ENCODE measurements around the gene CORO7.
A peak's percentile ranks its signal among the peaks of the same experiment; 100 is the strongest.

CORO7 gene

DNA sequence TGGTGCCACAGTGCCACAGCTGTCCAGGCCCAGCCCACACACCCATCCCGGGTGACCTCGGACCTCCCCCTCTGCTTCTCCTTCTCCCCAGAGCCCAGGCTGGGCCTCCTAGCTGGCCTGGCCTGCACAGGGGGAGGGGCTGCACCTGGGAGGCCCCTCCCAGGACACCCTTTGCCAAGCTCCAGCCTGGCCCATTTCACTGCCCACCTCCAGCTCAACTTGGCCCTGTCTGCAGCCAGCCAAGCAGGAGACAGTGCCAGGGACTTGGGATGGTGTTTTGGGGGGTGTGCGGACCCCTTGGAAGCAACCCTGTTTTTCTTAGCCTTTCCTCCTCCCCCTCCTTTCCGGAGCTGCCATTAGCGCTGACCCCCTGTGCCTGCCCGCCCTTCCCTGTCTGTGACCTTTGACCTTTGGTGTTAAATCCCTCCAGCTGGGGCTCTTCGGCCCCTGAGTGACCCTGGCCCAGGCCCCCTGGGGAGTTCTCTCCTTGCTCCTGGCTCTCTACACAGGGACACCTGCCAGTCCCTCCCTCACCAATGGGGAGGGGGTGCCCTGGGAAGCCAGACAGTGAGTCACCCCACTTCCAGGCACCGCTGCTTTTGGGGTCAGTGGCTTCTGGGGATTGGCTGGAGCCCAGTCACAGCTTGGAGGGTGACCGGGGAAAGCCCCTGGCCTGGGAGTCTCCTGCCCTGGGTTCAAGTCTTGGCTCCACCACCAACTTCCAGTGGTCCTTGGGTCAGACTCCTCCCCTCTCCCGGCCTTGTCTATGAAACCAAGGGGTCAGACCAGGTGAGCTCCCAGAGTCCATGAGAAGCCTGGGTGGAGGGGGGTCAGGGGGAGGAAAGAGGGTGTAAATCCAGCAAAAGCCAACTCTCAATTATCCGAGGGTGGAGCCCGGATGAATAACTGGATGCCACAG is 98.6 kb downstream of the CORO7 start:
- DNase-seq: no peak

DNA sequence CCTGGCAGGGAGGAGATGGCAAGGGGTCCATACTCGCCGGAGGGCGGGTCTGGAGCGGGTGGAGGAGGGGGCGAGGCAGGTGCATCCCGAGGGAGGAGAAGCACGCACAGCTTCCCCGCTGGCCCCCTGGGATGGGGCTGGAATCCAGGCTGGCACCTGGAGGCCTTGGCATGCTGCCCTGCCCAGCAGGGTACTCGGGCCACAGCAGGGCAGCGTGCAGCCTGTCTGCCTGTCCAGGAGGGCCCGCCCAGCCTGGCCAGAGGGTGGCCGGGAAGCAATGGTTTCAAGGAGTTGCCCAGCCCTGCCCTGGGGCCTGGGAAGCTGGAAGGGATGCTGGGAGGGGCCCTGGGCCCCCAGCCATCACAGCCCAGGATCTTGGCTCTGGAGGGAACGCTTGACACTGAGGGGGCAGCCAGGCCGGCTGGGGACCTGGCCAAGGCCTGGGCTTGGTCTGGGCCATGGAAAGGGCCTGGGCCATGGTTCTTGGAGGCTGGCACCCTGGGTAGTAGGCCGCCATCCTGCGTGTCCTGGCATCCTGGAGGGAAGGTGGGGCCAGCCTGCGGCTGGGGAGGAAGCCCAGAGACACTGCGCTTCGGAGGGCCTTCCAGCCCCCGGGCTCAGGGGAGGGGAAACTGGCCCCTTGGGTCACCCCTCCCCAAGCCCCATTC is 99.4 kb downstream of the CORO7 start:
- DNase-seq: no peak

DNA sequence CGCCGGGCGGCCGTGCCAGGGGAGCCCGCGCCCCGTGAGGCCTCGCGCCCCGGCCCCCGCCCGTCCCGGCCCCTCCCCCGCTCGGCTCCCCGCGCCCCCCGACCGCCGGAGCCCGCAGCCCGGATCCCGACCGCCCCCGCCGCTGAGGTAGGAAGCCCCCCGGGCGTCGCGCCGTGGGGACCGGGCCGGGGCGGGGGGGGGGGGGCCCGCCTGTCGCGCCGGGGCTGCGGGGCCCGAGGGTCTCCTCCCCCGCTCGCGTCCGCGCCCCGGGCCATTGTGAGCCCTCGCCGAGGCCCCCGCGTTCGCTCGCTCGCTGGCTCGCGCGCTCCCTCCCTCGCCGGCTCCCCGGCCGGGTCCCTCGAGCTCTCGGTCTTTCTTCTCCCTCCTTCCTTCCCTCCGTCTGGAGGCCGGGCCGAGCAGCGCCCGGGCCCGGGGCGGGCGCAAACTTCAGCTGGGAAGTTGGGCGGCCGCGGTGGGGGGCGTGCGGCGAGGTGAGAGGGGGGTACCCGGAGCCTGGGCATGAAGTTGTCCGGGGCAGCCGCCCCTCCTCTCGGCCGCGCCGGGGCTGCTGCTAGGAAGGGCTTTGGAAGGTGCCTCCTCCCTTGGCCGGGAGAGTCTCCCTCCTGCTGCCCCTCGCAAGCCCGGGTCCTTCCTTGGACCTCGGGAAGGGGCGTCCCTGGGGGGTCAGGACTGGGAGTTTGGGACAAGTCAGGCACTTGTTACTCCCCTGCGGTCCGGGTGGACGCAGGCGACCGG is 100.1 kb downstream of the CORO7 start:
- DNase-seq: no peak

DNA sequence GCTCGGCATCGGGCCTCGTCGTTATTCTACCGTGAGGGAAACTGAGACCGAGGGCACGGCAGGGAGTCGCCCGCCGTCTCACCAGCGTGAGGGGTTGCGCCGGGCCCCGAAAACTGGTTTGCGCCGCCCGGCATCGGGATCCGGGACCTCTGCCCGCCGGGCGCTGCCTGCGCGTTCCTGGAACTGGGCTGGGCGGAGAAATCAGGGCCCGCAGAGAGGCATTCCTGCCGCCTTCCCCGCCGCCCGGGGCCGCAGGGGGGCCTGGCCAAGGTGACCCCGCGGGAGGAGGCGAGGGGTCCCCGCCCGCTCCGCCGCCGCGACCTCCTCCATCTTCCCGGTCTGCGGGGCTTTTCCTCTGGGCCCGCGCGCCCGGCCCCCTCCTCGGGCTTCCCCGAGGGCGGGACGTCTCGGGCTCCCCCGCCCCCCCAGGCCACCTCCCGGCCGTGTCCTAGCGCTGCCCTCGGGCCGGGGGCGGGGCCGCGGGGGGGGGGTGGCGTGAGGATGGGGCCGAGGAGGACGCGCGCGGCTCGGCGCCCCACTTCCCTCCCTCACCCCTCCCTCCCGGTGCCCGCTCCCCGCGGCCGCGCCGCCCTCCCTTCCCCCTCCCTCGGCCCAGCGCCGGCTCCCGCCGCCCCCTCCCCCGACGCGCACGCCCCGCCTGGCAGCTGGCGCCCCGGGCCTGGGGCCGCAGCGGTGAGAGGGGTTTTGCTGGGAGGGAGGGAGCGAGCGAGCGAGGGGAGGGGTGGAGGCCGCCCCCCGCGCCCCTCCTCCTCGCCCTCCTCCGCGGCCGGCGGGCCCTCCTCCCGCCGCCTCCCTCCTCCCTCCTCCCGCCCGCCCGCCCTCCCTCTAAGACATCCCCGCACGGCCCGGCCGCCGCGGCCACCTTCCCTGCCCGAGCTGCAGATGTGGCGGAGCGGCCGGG is 100.9 kb downstream of the CORO7 start, which contains the start of gene GLIS2:
GLIS2 (plus strand) TSS at position 882 of the 922 bp plus-strand sequence. CDS start 16,214 bp downstream, outside the sequence.
- DNase-seq: peak; percentile 27 to 55

DNA sequence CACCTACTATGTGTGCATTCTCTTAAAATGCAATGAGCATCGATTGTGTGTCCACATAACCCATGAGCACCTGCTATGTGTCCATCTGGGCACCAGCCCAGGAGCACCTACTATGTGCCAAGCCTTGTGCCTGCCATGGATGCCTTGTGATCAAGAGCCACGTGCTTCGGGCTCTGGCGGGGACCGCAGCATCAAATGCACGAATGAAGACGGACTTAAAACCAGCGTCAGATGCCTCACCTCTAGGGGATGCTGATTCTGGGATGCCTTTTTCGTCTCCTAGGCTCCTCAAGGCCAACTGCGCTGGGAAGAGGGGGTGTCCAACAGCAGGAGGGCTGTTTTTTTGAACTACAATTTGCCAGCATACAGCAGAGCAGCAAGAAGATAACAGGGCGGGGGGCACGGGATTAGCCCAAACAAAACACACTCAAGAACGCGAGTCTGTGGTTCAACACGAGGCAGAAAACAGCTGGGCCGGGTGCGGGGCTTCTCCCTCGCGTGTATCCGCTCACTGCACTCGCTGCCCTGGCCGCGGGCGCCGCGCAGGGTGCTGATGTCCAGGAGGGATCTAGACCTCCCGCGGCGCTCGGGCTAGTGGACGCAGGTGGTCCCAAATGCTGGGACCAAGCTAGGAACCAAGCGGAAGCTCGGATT is 101.7 kb downstream of the CORO7 start:
- peak in 1 of 2 donors; percentile 26 for DNase-seq

DNA sequence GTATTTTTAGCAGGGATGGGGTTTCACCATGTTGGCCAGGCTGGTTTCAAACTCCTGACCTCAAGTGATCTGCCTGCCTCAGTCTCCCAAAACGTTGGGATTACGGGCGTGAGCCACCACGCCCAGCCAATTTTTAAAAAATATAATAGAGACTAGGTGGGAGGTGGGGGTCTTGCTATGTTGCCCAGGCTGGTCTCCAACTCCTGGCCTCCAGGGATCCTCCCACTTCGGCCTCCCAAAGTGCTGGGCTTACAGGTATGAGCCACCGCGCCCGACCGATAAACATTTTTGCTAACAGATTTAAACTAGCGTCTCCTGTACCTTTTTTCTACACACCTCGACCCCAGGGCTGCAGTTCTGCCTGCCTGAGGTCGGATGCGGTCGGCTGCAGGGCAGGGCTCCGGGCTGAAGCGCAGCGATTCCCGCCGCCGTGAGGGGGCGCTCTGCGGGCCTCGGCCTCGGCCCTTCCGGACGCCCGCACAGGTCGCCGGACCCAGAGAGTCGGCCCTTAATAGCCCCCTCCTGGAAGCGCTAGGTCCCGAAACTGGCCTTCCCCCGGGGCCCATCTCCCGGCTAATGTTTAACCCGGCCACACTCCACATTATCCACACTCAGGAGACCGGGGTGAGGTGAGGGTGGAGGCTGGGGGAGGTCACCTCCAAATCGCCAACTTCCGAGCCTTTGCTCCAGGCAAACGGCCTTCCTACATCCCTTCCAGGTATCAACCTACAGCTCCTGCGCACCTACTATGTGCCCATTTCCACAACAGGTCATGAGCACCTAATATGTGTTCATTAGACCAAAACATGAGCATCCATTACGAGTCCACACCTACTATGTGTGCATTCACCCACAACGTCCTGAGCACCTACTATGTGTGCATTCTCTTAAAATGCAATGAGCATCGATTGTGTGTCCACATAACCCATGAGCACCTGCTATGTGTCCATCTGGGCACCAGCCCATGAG is 102.5 kb downstream of the CORO7 start:
- DNase-seq: no peak

DNA sequence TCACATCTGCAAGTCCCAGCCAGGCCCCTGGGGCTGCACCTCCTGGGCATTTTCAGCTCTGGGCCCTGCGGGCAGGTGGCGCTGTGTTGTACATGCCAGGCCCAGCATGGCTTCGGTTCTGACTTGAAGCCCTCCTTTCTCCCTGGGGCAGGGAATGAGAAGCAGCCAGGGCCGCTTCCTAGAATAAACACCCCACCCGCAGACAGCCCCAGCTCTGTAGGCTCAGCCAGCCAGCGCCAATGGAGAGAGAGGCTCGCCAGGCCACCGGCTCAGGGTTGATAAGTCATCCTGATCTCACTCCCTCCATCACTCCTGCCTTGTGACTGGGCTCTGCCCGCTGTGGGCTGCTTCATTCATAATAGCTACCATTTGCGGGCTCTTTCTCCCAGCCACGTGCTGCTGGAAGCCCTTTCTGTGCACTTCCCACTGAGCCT is 106.5 kb downstream of the CORO7 start:
- peak; percentile 66 to 67 for DNase-seq

DNA sequence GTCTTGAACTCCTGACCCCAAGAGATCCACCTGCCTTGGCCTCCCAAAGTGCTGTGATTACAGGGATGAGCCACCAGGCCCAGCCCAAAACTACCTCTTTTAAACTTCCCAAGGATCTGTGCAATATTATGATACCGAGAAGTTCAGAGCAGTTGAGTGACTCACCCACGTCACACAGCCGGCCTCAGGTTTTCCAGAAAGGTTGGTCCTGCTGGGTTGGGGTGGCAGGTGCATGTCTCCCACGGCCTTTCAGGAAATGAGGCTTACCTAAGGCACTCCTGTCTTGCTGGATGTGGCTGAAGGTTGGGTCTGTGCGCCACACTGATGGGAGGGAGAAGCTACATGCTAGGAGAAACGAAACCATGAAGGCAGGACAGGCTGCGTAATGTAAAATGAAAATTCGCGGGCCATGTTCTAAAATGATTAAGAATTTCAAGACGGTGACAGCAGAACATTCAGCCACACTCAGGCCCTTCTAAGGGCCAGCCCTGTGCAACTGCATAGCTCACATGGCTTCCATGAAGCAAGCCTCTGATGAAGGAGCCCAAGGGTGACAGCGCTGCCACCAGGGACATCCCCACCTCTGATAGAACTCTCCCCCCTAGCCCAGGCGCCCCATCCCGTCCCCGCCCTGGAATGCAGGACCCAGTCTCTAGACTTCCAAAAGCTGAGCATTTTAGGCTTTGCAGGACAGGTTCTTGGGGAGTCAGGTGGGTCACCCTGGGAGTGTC is 107.1 kb downstream of the CORO7 start:
- DNase-seq: no peak

DNA sequence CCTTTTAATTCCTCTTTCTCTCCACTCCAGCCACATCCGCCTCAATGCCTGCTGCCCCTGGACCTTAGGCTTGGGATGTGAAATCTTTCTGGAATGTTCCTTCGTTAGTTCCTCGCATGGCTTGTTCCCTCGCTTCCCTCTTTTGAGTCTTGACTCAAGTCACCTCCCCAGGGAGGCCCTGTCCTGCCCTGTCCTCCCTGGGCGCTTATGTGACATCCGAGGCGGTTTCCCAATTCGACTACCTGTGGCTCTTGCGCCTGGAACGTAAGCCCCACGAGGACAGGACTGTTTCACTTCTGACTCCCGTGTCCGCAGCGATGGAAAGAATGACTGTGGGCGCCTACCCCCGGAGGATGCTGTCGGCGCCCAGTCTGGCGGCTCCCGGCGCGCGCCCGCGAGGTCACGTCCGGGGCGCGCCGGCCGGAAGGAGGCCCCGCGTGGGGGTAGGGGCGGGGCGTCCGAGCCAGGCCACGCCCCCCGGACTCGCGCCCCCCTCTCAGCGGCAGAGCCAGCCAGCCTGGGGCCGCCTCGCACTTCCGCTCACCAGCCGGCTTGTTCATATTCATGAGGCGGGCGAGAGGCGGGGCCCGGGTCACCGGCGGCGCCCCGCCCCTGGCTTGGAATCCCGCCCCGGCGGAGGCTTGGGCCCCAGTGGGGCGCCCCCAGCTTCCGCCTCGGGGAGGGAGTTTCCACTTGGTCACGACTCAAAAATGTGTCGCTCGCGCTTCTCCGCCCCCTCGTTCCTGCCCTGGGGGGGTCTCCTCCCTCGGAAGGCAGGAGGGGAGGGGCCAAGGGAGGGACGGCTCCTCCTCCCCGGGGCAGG is 109.0 kb downstream of the CORO7 start:
- DNase-seq: peak; percentile 98 to 99

DNA sequence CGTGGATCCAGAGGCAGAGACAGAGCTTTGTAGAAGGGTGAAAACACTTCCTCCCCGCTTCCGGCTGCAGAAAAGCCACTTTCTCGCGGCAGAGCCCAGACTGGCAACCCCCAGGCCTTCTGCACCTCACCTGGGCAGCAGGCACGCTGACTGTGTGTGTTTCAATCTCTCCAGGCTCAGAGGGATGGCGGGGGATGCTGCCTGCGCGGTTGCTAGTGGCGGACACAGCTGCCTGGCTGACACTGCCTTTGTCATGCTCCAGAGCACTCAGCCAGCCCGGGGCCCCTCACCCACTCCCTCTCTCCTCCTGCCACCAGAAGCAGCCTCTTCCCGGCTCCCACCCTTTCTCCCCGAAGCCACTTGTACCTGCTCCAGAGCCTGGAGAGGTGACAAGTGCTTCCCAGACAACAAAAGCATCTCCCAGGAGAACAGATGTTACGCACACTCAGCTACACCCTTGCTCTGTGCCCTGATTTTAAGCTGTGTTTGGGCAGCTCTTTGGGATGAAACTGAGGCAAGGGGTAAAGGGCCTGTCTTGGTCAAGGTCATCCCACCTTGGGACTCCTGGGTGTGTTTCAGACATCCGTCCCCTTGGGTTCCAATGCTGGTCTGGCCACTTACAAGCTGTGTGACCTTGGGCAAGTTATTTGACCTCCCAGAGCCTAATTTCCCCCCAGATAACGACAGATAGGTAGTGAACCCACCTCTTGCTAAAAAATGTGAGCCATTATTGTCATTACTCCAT is 109.8 kb downstream of the CORO7 start:
- peak; percentile 50 to 63 for DNase-seq

All from CD4-positive, alpha-beta T cell treated with Interleukin-1 beta for 1 hour (primary cell).